T-helper 2 cell treated with Interferon-gamma antibody and Interleukin-4, amounts not matched to agents 100 ng/mL and 5 ng/mL, for 36 hours (primary cell): ENCODE results near the gene PM20D2. TPM values are rescaled to one million over a fixed set of nuclear protein-coding genes. Genes with fewer than 3 reads are reported as not detected.
"Not testable (repeated sequence)": the region's sequence is repeated elsewhere in the genome, so short reads cannot be mapped to it uniquely, and the experiment has no call there.

Source experiments
- intact Hi-C: fragments of 100-400 bp; cut with micrococcal nuclease; formaldehyde crosslinking; loops from one replicate; pipeline ENCODE4 v1.15.1; 2023
- total RNA-seq: library from RNA; stranded (reverse); gene quantifications from 2 replicates; pipeline ENCODE4 v1.2.3, GENCODE V29; 2022

Gene PM20D2
- 15.1 and 15.3 TPM in 2 replicates for total RNA-seq

- intact Hi-C loops = loop anchor here (1.0 to 5.0 kb wide), 5 partner anchors 66 to 1557 kb away; partner anchors contain the start of genes PNRC1, RARS2, RNGTT and UBE2J1
Measured at GRCh38 chr6:89145956-89146717, at the start of gene PM20D2. TSS of gene PM20D2 (plus strand) at chr6:89146055. CDS start at chr6:89146145, 90 bp downstream.

GRCh38 chr6:89098461-89098860 lies 47.4 kb upstream of the PM20D2 start:
- intact Hi-C loops = no loop called here

GRCh38 chr6:89100114-89100513 lies 45.7 kb upstream of the PM20D2 start:
- intact Hi-C loops = no loop called here

- intact Hi-C loops = no loop called here
Measured at GRCh38 chr6:89110284-89110683, 35.6 kb upstream of the PM20D2 start.

- intact Hi-C loops = no loop called here
Measured at GRCh38 chr6:89111933-89112332, 33.9 kb upstream of the PM20D2 start.

GRCh38 chr6:89116702-89117101 lies 29.2 kb upstream of the PM20D2 start:
- intact Hi-C loops = loop anchor here (1.0 kb wide), 2 partner anchors 32 to 134 kb away; no protein-coding TSS in a partner anchor

GRCh38 chr6:89117211-89118108 lies 28.4 kb upstream of the PM20D2 start, which contains the start of gene SRSF12:
TSS of gene SRSF12 (minus strand) at chr6:89118071. CDS start at chr6:89117887, 184 bp downstream.
- intact Hi-C loops = loop anchor here (1.0 kb wide), 2 partner anchors 33 to 135 kb away; no protein-coding TSS in a partner anchor

GRCh38 chr6:89118931-89119330 lies 26.9 kb upstream of the PM20D2 start:
- intact Hi-C loops = no loop called here

GRCh38 chr6:89120371-89120770 lies 25.5 kb upstream of the PM20D2 start:
- intact Hi-C loops = no loop called here

- intact Hi-C loops = loop anchor here (2.0 kb wide), 1 partner anchor 121 kb away; no protein-coding TSS in a partner anchor
Measured at GRCh38 chr6:89121934-89122333, 23.9 kb upstream of the PM20D2 start.

- intact Hi-C loops = loop anchor here (2.0 kb wide), 1 partner anchor 120 kb away; no protein-coding TSS in a partner anchor
Measured at GRCh38 chr6:89122625-89123024, 23.2 kb upstream of the PM20D2 start.

- intact Hi-C loops = not testable (repeated sequence)
Measured at GRCh38 chr6:89128256-89128671, 17.6 kb upstream of the PM20D2 start.

GRCh38 chr6:89131599-89131998 lies 14.3 kb upstream of the PM20D2 start:
- intact Hi-C loops = no loop called here

GRCh38 chr6:89132057-89132456 lies 13.8 kb upstream of the PM20D2 start:
- intact Hi-C loops = no loop called here

- intact Hi-C loops = no loop called here
Measured at GRCh38 chr6:89133981-89134380, 11.9 kb upstream of the PM20D2 start.

- intact Hi-C loops = no loop called here
Measured at GRCh38 chr6:89134723-89135122, 11.1 kb upstream of the PM20D2 start.

- intact Hi-C loops = loop anchor here (1.0 kb wide), 1 partner anchor 8 kb away; no protein-coding TSS in a partner anchor
Measured at GRCh38 chr6:89138173-89138572, 7.7 kb upstream of the PM20D2 start.

GRCh38 chr6:89139509-89140346 lies 6.1 kb upstream of the PM20D2 start:
- intact Hi-C loops = no loop called here

- intact Hi-C loops = no loop called here
Measured at GRCh38 chr6:89140347-89141156, 5.3 kb upstream of the PM20D2 start.

GRCh38 chr6:89144354-89144906 lies 1.4 kb upstream of the PM20D2 start:
- intact Hi-C loops = no loop called here
